ENCODE data around the gene EEPD1.

The EEPD1 gene

DNA sequence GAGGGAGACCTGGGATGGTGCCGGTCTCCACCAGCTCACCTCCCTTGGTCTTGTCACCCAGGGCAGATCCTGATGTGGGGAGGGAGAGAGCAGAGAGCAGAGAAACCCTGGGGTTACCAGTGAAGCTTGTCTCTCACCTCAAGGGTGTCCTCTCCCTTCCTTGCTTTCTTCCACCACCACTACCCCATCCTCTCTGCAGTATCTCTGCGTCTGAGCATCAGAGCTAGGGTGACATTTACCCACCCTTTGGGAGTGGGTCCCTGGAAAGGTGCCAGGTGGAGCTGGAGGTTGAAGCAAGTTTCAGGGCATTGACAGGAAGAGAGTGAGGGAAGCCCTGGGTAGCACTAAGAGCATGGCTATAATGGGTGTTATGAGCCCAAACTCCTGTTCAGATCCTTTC lies 161.4 kb downstream of the EEPD1 start:
- TF ChIP-seq, protein P1, sequence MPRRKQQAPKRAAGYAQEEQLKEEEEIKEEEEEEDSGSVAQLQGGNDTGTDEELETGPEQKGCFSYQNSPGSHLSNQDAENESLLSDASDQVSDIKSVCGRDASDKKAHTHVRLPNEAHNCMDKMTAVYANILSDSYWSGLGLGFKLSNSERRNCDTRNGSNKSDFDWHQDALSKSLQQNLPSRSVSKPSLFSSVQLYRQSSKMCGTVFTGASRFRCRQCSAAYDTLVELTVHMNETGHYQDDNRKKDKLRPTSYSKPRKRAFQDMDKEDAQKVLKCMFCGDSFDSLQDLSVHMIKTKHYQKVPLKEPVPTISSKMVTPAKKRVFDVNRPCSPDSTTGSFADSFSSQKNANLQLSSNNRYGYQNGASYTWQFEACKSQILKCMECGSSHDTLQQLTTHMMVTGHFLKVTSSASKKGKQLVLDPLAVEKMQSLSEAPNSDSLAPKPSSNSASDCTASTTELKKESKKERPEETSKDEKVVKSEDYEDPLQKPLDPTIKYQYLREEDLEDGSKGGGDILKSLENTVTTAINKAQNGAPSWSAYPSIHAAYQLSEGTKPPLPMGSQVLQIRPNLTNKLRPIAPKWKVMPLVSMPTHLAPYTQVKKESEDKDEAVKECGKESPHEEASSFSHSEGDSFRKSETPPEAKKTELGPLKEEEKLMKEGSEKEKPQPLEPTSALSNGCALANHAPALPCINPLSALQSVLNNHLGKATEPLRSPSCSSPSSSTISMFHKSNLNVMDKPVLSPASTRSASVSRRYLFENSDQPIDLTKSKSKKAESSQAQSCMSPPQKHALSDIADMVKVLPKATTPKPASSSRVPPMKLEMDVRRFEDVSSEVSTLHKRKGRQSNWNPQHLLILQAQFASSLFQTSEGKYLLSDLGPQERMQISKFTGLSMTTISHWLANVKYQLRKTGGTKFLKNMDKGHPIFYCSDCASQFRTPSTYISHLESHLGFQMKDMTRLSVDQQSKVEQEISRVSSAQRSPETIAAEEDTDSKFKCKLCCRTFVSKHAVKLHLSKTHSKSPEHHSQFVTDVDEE (CRISPR knock-in tag; IDR thresholded peaks at IDR 0.05) = no peak
- TF ChIP-seq CREB5 (CRISPR knock-in tag; IDR thresholded peaks at IDR 0.05; ENCODE audit: low read depth) (no peak), ISL1 (CRISPR knock-in tag; IDR thresholded peaks at IDR 0.05) (no peak), ZFP3 (CRISPR knock-in tag; IDR thresholded peaks at IDR 0.05) (no peak), ESRRG (CRISPR knock-in tag; IDR thresholded peaks at IDR 0.05) (no peak)
- no peak for ATAC-seq

GRCh38 chr7:36315309-36315944 lies 162.4 kb downstream of the EEPD1 start:
- no peak for TF ChIP-seq ZNF8 (CRISPR knock-in tag; IDR thresholded peaks at IDR 0.05)
- TF ChIP-seq, protein P2, sequence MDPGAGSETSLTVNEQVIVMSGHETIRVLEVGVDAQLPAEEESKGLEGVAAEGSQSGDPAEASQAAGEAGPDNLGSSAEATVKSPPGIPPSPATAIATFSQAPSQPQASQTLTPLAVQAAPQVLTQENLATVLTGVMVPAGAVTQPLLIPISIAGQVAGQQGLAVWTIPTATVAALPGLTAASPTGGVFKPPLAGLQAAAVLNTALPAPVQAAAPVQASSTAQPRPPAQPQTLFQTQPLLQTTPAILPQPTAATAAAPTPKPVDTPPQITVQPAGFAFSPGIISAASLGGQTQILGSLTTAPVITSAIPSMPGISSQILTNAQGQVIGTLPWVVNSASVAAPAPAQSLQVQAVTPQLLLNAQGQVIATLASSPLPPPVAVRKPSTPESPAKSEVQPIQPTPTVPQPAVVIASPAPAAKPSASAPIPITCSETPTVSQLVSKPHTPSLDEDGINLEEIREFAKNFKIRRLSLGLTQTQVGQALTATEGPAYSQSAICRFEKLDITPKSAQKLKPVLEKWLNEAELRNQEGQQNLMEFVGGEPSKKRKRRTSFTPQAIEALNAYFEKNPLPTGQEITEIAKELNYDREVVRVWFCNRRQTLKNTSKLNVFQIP (CRISPR knock-in tag; IDR thresholded peaks at IDR 0.05; ENCODE audit: borderline replicate concordance, low read depth) = no peak
- TF ChIP-seq ISL1 (CRISPR knock-in tag; IDR thresholded peaks at IDR 0.05) = no peak
- no peak for TF ChIP-seq PPARA (CRISPR knock-in tag; IDR thresholded peaks at IDR 0.05; ENCODE audit: borderline replicate concordance)
- no peak for TF ChIP-seq TOX (CRISPR knock-in tag; IDR thresholded peaks at IDR 0.05; ENCODE audit: borderline replicate concordance)
- no peak for TF ChIP-seq TCF4 (CRISPR knock-in tag; IDR thresholded peaks at IDR 0.05; ENCODE audit: borderline replicate concordance)
- TF ChIP-seq ZFP3 (CRISPR knock-in tag; IDR thresholded peaks at IDR 0.05) = no peak
- no peak for TF ChIP-seq CSRNP3 (CRISPR knock-in tag; IDR thresholded peaks at IDR 0.05)
- no peak for TF ChIP-seq RARB (CRISPR knock-in tag; IDR thresholded peaks at IDR 0.05)
- TF ChIP-seq CREB5 (CRISPR knock-in tag; IDR thresholded peaks at IDR 0.05; ENCODE audit: low read depth) = no peak

DNA sequence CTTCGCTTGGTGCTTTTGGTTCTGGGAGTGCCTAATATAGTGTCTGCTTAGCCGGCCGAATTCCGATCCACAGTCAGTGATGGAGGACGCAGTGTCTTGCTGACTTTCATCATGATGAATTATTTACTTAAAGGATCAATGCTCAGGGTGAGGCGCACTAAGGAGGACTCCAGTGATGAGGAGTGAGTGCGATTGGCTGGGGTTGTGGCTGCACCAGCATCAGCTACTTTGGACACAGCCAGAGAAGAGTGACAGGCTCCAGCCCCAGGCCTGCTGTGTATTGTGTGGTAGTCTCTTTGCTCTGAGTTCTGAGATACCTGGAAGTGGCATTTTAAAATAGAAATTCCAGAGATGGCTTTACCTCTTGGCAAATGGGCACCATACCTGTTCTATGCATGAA lies 163.3 kb downstream of the EEPD1 start:
- ATAC-seq = no peak
- TF ChIP-seq ZNF70 (CRISPR knock-in tag; IDR thresholded peaks at IDR 0.05) (no peak), ZNF8 (CRISPR knock-in tag; IDR thresholded peaks at IDR 0.05) (no peak)

More at GRCh38 chr7:36315309-36315944, 162.4 kb downstream of the EEPD1 start:
- ATAC-seq = no peak

DNA sequence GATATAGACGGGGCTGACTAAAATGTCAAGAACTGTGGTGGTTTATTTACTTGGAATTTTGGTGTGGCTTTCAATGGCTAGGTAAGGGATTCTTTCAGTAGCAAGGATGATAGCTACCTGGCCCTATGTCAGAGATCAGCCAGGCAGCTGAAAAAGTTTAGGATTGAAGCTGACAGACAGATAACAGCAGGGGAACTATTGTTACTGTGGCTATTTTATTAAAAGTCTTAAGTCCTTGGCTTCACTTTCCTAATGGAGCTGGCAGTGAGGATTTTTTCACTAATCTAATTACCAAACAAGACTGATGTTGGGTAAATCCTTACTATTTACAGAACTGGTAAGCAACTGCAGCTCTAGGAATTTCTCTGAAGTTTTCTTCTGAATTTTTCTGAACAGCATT lies 164.2 kb downstream of the EEPD1 start:
- no peak for ATAC-seq
- no peak for TF ChIP-seq ZNF8 (CRISPR knock-in tag; IDR thresholded peaks at IDR 0.05)
- TF ChIP-seq ZNF70 (CRISPR knock-in tag; IDR thresholded peaks at IDR 0.05) = no peak
- no peak for TF ChIP-seq ZC3H10 (CRISPR knock-in tag; IDR thresholded peaks at IDR 0.05)
- no peak for TF ChIP-seq TOX (CRISPR knock-in tag; IDR thresholded peaks at IDR 0.05; ENCODE audit: borderline replicate concordance)
- no peak for TF ChIP-seq GLIS3 (CRISPR knock-in tag; IDR thresholded peaks at IDR 0.05)
- TF ChIP-seq SNAI2 (CRISPR knock-in tag; IDR thresholded peaks at IDR 0.05) = no peak
- TF ChIP-seq OSR1 (CRISPR knock-in tag; IDR thresholded peaks at IDR 0.05) = no peak
- TF ChIP-seq CSRNP3 (CRISPR knock-in tag; IDR thresholded peaks at IDR 0.05) = no peak
- TF ChIP-seq ISL1 (CRISPR knock-in tag; IDR thresholded peaks at IDR 0.05) = no peak
- no peak for TF ChIP-seq PPARA (CRISPR knock-in tag; IDR thresholded peaks at IDR 0.05; ENCODE audit: borderline replicate concordance)
- no peak for TF ChIP-seq BACH2 (CRISPR knock-in tag; IDR thresholded peaks at IDR 0.05; ENCODE audit: borderline replicate concordance)
- TF ChIP-seq, protein P2 (CRISPR knock-in tag; IDR thresholded peaks at IDR 0.05; ENCODE audit: borderline replicate concordance, low read depth) = no peak
- TF ChIP-seq PATZ1 (CRISPR knock-in tag; IDR thresholded peaks at IDR 0.05; ENCODE audit: borderline replicate concordance) = no peak
- TF ChIP-seq CREB5 (CRISPR knock-in tag; IDR thresholded peaks at IDR 0.05; ENCODE audit: low read depth) = no peak

Data from SK-N-SH treated with all-trans-retinoic acid at 6 μM for 48 hours (cell line).